Panc1 (cell line): Measurements from ENCODE around the gene PATJ.
"Not testable (repeated sequence)": the region's sequence is repeated elsewhere in the genome, so short reads cannot be mapped to it uniquely, and the experiment has no call there.

Experiments
- POLR2AphosphoS5 ChIP-seq: IDR thresholded peaks from 2 replicates; pipeline ENCODE4 v1.6.1; 2012; ENCODE audit warnings: mild to moderate bottlenecking, low read depth, low read length, moderate library complexity
- SIN3A ChIP-seq: IDR thresholded peaks from 2 replicates; pipeline ENCODE4 v1.6.1; 2012; ENCODE audit warnings: low read depth, mild to moderate bottlenecking, low read length, moderate library complexity, borderline replicate concordance; ENCODE audit not compliant: insufficient read depth
- TF ChIP-seq, protein P1 (sequence below): fragments of 450-650 bp; IDR thresholded peaks from 2 replicates; pipeline ENCODE4 v1.5.1; 2017; ENCODE audit warnings: mild to moderate bottlenecking
- TF ChIP-seq, protein P2 (sequence below), 2 experiments: IDR thresholded peaks; 2 replicates each; pipeline ENCODE4 v1.6.1; 2011 to 2012; ENCODE audit warnings: low read depth in 2 of 2, control low read depth in 1 of 2, low read length in 1 of 2, mild to moderate bottlenecking in 1 of 2, moderate library complexity in 1 of 2; ENCODE audit not compliant: insufficient read depth in 1 of 2

DNA sequence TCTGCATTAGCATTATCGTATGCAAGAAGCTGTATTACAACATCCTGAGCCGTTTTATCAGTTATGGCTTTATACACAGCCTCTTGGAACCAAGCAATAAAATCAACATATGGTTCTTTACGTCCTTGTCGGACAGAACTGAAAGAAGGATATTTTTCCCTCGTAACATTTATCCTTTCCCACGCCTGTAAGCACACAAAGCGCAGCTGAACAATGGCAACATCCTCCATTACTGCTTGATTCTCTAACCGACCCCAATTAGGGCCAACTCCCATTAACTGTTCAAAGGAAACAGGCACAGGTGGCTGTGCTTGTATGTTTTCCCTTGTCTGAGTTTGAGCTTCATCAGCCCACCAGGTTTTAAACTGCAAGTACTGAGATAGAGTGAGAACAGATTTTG, 439.9 kb downstream of the PATJ start:
- TF ChIP-seq, protein P1, sequence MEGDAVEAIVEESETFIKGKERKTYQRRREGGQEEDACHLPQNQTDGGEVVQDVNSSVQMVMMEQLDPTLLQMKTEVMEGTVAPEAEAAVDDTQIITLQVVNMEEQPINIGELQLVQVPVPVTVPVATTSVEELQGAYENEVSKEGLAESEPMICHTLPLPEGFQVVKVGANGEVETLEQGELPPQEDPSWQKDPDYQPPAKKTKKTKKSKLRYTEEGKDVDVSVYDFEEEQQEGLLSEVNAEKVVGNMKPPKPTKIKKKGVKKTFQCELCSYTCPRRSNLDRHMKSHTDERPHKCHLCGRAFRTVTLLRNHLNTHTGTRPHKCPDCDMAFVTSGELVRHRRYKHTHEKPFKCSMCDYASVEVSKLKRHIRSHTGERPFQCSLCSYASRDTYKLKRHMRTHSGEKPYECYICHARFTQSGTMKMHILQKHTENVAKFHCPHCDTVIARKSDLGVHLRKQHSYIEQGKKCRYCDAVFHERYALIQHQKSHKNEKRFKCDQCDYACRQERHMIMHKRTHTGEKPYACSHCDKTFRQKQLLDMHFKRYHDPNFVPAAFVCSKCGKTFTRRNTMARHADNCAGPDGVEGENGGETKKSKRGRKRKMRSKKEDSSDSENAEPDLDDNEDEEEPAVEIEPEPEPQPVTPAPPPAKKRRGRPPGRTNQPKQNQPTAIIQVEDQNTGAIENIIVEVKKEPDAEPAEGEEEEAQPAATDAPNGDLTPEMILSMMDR: not testable (repeated sequence)
- TF ChIP-seq, protein P2, sequence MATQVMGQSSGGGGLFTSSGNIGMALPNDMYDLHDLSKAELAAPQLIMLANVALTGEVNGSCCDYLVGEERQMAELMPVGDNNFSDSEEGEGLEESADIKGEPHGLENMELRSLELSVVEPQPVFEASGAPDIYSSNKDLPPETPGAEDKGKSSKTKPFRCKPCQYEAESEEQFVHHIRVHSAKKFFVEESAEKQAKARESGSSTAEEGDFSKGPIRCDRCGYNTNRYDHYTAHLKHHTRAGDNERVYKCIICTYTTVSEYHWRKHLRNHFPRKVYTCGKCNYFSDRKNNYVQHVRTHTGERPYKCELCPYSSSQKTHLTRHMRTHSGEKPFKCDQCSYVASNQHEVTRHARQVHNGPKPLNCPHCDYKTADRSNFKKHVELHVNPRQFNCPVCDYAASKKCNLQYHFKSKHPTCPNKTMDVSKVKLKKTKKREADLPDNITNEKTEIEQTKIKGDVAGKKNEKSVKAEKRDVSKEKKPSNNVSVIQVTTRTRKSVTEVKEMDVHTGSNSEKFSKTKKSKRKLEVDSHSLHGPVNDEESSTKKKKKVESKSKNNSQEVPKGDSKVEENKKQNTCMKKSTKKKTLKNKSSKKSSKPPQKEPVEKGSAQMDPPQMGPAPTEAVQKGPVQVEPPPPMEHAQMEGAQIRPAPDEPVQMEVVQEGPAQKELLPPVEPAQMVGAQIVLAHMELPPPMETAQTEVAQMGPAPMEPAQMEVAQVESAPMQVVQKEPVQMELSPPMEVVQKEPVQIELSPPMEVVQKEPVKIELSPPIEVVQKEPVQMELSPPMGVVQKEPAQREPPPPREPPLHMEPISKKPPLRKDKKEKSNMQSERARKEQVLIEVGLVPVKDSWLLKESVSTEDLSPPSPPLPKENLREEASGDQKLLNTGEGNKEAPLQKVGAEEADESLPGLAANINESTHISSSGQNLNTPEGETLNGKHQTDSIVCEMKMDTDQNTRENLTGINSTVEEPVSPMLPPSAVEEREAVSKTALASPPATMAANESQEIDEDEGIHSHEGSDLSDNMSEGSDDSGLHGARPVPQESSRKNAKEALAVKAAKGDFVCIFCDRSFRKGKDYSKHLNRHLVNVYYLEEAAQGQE (IDR thresholded peaks at IDR 0.05; ENCODE audit: insufficient read depth in 1 of 2, low read depth in 2 of 2, low read length in 1 of 2): not testable (repeated sequence)
- not testable (repeated sequence) for TF ChIP-seq POLR2AphosphoS5, SIN3A
